HG03439 (cell line): Measurements from ENCODE around the gene ANXA1.

ENCODE experiments used
- ATAC-seq: cut with Tn5 transposase; IDR thresholded peaks from one replicate; pipeline ENCODE4 v1.9.1; 2021; ENCODE audit warnings: mild to moderate bottlenecking, moderate library complexity; ENCODE audit not compliant: unreplicated experiment

The ANXA1 gene

DNA sequence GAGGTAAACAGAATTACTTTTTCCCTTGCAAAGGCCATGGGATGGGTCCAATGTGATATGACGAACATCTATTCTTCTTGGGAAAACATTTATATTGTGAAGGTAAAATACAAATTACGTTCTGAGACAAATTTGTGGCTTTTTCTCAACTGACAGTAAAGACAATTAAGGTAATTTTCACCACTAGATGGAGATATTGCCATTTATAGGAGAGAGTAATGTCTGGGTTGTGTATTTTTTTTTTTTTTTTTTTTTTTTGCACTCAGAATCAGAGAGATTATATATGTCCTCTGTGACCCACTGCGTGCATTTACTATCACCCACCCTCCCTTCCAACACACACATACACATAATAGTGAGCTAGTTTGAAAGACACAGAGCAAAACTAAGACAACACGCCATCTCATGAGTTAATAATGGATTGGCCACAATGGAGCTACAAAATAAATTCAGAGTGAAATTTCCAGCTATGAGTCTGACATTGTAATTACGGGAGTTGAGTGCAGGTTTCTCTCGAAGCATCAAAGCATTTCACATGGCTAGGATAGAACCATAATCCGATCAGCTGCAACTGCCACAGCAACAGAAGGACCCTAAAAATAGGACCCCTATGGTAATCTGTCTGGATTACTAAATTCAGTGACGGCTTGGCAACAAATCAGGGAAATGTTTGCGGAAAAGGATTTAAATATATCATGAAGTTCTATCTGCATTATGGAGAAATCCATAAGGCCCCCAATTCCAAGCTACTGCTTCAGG, 49.2 kb downstream of the ANXA1 start:
- no peak for ATAC-seq

DNA sequence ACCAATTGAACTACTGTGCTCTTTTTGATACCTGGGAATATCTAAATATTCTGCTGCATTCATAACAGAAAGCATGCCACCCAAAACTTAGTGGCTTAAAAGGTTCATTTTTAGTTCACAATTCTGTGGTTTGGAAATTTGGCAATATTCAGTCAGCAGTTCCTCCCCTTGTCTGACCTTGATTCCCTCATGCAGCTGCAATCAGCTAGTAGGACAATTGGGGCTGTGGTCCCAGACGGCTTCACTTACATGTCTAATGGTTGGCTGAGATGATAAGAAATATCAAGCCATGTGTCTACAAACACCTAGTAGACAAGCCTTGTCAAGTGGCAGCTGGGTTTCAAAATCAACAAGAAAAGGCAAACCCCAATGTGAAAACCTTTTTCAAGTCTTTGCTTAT, 51.3 kb downstream of the ANXA1 start:
- no peak for ATAC-seq

DNA sequence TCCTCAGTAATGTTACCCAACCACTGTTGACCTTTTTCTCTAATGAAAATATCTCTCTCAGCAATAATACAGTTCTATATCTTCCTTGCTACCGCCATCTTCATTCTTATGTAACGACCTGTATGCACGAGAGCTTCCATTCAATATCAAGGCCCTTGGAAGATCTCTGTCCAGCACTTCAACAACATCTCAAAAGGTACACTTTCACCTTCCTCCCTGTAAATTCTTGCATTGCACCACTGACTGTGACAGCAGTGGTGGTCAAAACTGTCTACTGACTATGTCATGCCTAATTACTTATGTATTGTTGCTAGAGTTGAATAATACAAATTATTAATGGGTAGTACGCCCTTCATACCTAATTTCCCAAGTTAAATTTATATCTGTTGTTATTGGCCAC, 53.3 kb downstream of the ANXA1 start:
- ATAC-seq, result no peak

DNA sequence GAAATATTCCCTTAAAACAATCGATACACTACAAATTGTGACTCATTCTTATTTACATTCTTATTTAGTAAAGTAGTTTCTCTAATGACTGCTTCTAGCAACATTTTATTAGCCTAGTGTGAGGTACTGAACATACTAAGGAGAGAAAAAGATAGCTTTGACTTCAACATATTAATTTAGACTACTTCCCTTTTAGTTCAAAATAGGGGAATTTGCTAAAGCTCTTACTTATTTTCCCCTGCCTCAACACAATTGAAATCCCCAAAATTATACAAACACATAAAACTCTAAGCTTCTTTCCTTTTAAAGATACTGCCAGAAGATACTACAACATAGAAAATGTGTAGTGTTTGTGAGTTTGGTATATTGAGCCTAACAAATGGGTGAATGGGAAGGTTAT, 55.2 kb downstream of the ANXA1 start:
- ATAC-seq, result no peak

DNA sequence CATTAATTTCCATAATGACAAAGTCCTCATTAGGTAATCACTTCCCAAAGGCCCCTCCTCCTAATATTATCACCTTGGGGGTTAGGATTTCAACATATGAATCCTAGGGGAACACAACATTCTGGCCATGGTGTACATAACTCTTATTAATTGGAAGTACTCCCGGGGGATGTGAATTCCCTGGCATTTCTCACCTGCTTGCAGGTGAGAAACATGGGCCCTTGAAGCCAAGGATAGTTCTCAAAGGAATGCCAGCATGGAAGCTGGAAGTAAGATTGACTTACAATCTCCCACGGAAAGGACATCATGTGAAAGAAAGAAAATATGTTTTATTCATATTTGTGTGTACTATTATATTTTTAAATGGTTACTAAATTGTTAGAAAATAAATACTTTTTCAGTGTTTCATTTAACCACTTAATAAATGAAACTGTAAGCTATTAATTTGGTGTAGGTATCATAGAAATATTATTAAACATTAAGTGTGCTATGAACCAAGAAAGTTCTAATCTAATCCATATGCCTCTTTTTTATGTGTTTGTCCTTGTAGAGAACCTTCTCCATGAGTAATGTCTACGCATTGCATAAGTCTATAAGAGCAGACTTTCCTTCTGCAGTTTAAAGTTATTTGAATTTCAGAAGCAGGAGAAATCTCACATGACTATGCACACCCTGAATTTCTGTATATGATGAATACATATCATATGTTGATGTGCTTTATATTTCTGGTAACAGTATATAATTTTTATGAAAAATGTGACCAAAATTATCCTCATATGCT, 59.4 kb downstream of the ANXA1 start:
- ATAC-seq, result no peak

DNA sequence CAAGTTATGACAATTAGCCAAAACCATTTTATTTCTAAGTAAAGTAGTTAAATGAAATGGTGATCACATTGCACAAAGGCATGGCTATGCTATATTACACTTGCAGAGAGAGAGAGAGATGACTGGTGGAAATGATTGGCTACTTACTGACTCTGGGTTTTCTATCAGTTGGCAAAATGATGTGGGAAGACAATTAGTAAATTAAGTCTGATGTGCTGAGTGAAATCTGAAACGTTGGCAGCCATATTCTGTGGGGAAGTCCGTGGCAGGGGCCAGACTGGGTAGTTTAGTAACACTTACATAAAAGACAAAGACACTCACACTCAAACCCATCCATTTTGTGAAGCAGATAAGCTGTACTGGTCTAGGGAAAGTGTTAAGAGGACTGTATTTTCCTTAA, 61.6 kb downstream of the ANXA1 start:
- ATAC-seq, result no peak

DNA sequence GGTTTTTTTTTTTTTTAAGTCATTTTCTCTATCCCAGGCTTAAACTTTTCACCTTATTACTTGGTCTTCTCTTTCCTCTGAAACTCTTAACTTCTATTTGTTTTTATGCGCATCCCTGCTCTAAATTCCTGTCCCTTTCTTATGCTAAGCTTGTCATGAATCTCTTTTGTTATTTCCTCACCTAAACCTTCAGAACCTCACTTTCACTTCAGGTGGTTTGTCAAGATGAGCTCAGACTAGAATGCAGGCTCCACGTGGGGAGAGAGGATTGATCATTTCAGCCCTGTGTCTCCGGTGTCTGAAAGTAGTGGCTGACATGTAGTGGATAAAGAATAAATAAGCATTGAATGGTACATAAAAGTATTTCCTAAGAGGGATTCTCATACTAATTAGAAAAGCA, 63.6 kb downstream of the ANXA1 start:
- ATAC-seq, result no peak

DNA sequence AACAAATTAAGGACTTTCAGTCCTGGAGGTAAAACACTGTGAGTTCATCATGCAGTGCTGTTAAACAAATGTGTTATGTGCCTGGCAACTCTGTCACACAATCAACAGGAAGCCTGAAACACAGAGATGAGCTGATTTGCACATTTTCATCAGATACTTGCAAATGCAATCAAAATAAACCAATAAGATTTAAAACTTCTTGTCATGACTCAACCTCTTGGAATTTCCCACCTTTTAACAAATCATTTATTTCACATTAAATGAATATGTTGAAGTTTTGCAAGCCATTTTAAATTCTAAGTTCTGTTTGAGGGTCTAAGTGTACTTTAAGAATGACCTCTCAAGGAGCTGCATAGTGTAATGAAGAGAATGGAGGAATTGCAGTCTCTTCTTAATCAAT, 64.4 kb downstream of the ANXA1 start:
- no peak for ATAC-seq
